Transverse colon (tissue), 4 donors: ENCODE data around the gene RSPH10B2. TPM values are rescaled to one million over a fixed set of nuclear protein-coding genes. Genes with fewer than 3 reads are reported as not detected.
"Not testable (repeated sequence)": the region's sequence is repeated elsewhere in the genome, so short reads cannot be mapped to it uniquely, and the experiment has no call there.

Experiments
- DNase-seq: peaks from one replicate; pipeline ENCODE4 v3.0.0-alpha.2; 2019
- H3K27ac ChIP-seq, 4 donors: fragments of 200-600 bp; sonication (generic); 2 replicates each; pipeline ENCODE4 v1.5.1; 2016 to 2018; ENCODE audit warnings: inconsistent platforms in 4 of 4
- H3K27me3 ChIP-seq: fragments of 200-600 bp; sonication (generic); 2 replicates; pipeline ENCODE4 v1.5.1; 2017; ENCODE audit warnings: inconsistent platforms
- H3K36me3 ChIP-seq, 4 donors: fragments of 200-600 bp; sonication (generic); 2 replicates each; pipeline ENCODE4 v1.5.1; 2017 to 2019; ENCODE audit warnings: inconsistent platforms in 4 of 4
- H3K4me1 ChIP-seq, 4 donors: fragments of 200-600 bp; sonication (generic); 2 replicates each; pipeline ENCODE4 v1.5.1; 2017 to 2020; ENCODE audit warnings: inconsistent platforms in 4 of 4
- H3K4me3 ChIP-seq, 4 donors: fragments of 200-600 bp; sonication (generic); 1 replicate in 1 of 4; 2 replicates in 3 of 4; pipeline versions ENCODE4 v1.5.1 to v1.6.1; 2017 to 2019; ENCODE audit warnings: inconsistent platforms in 4 of 4
- H3K9me3 ChIP-seq, 2 donors: fragments of 200-600 bp; sonication (generic); 2 replicates each; pipeline ENCODE4 v1.5.1; 2017 to 2019; ENCODE audit warnings: inconsistent platforms in 2 of 2
- CTCF ChIP-seq, 5 experiments: fragments of 200-600 bp in 3 of 5; fragments of 450-650 bp in 2 of 5; sonication (generic) in 3 of 5; IDR thresholded peaks; 1 replicate in 2 of 5; 2 replicates in 3 of 5; pipeline ENCODE4 v1.5.1; 2016 to 2017; ENCODE audit warnings: antibody characterized with exemption in 5 of 5, inconsistent platforms in 3 of 5, mild to moderate bottlenecking in 2 of 5, moderate library complexity in 1 of 5
- EP300 ChIP-seq: sonication (generic); formaldehyde crosslinking; IDR thresholded peaks from one replicate; pipeline ENCODE4 v1.6.1; 2017; ENCODE audit warnings: antibody characterized with exemption, low read depth
- POLR2A ChIP-seq: fragments of 450-650 bp; IDR thresholded peaks from one replicate; pipeline ENCODE4 v1.6.1; 2016; ENCODE audit warnings: antibody characterized with exemption, mild to moderate bottlenecking, moderate library complexity
- POLR2AphosphoS5 ChIP-seq, 3 donors: sonication (generic); formaldehyde crosslinking; IDR thresholded peaks; one replicate each; pipeline ENCODE4 v1.6.1; 2016; ENCODE audit warnings: antibody characterized with exemption in 3 of 3
- WGBS, 2 donors: methylation state at CpG; one replicate each; pipeline ENCODE4 v1.1.5; 2018; ENCODE audit warnings: low coverage in 1 of 2; 5-methylcytosine and 5-hydroxymethylcytosine counted together
- in situ Hi-C, 4 donors: fragments of 200-750 bp; cut with MboI; loops; one replicate each; pipeline versions ENCODE4 v1.15.0 to v1.15.1; 2017; ENCODE audit warnings: low sequenced_read_pairs in 3 of 4, low pct_ligation_motif_present in 1 of 4, low pct_unique_long_range_greater_than_20kb in 1 of 4
- intact Hi-C: fragments of 100-400 bp; cut with DNase I; formaldehyde crosslinking; loops from one replicate; pipeline ENCODE4 v1.15.1; 2023; ENCODE audit warnings: low total_unique reads
- total RNA-seq, 4 donors: library from RNA; depleted of rRNA; stranded (reverse); fragments of >200 nt; gene quantifications; one replicate each; pipeline ENCODE4 v1.1.0, GENCODE V29; 2016

Gene RSPH10B2
- total RNA-seq, 4 donors from 2014 or later: 0.68 TPM; not detected in 3

- H3K9me3 ChIP-seq: no peaks in the 10 kb centered on the region
- peaks cover 7% of the 10 kb centered on the region for H3K27me3 ChIP-seq
- DNase-seq: no peak
- H3K36me3 ChIP-seq: no peaks in the 10 kb centered on the region
- intact Hi-C loops: no loop called here
- 82 to 87% methylated on average over 2 to 3 of the region's 3 CpGs for WGBS, 2 donors
- H3K4me3 ChIP-seq: no peak overlapping the region
- TF ChIP-seq POLR2A: no peak
- TF ChIP-seq CTCF (IDR thresholded peaks at IDR 0.05): no peak
- TF ChIP-seq POLR2AphosphoS5 (IDR thresholded peaks at IDR 0.05): no peak
- no peak for TF ChIP-seq EP300
- in situ Hi-C loops: no loop called here
- no peak overlapping the region for H3K27ac ChIP-seq
- peaks cover 3 to 16% (median 10%) of the 10 kb centered on the region in 4 donors for H3K4me1 ChIP-seq
Measured at GRCh38 chr7:6727663-6728062, 26.2 kb upstream of the RSPH10B2 start.

DNA sequence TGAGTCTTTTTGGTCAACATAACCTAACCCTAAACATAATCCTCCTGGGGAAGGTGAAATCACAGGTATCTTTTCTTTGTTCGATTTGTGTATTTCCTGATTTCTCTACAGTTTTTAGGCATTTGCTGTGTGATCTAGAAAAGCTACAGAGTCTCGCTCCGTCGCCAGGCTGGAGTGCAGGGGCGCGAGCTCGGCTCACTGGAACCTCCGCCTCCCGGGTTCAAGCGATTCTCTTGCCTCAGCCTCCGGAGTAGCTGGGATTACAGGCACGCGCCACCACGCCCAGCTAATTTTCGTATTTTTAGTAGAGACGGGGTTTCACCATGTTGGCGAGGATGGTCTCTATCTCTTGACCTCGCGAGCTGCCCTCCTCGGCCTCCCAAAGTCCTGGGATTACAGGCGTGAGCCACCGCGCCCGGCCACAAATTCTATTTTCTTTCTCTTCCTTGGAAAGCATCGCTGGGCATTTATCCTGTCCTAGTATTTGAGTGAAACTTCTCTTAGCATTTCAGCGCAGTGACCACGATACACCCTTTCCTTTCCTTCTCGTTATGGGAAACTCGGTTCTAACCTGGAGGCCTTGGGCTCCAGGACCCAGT lies 24.9 kb upstream of the RSPH10B2 start:
- in situ Hi-C loops, H3K27me3 ChIP-seq, DNase-seq, intact Hi-C loops, H3K36me3 ChIP-seq, H3K9me3 ChIP-seq: not testable (repeated sequence)
- peak overlapping the region; percentile 13 to 98 (median 76) for H3K4me3 ChIP-seq
- peak overlapping the region; percentile 84 to 91 (median 88) for H3K27ac ChIP-seq
- peaks cover 3 to 16% (median 10%) of the 10 kb centered on the region in 4 donors for H3K4me1 ChIP-seq
- 76 to 80% methylated on average over 9 to 29 of the region's 29 CpGs for WGBS, 2 donors

GRCh38 chr7:6729492-6730342 lies 24.2 kb upstream of the RSPH10B2 start:
- intact Hi-C loops: no loop called here
- Histone ChIP-seq H3K27ac (peak overlapping the region; percentile 84 to 91 (median 88)), H3K4me1 (peaks cover 3 to 16% (median 10%) of the 10 kb centered on the region in 4 donors), H3K36me3 (peaks cover 0 to 11% (median under 1%) of the 10 kb centered on the region in 4 donors), H3K4me3 (peak overlapping the region; percentile 65 to 98 (median 81)), H3K27me3 (no peaks in the 10 kb centered on the region), H3K9me3 (no peaks in the 10 kb centered on the region)
- WGBS, 2 donors: 3% methylated on average over 56 of the region's 66 CpGs; no CpG with 5 or more reads in 1 of the 2 donors
- peak; percentile 63 to 76 (median 75) for TF ChIP-seq POLR2AphosphoS5 (IDR thresholded peaks at IDR 0.05)
- TF ChIP-seq CTCF (IDR thresholded peaks at IDR 0.05): peak in 3 of 5 experiments; percentile 5 to 32 (median 10)
- peak; percentile 61 for TF ChIP-seq POLR2A
- no peak for TF ChIP-seq EP300
- DNase-seq: peak; percentile 94
- in situ Hi-C loops: no loop called here

GRCh38 chr7:6730343-6730633 lies 23.6 kb upstream of the RSPH10B2 start:
- peak overlapping the region; percentile 84 to 91 (median 88) for H3K27ac ChIP-seq
- no peaks in the 10 kb centered on the region for H3K9me3 ChIP-seq
- DNase-seq: no peak
- peak overlapping the region; percentile 65 to 98 (median 81) for H3K4me3 ChIP-seq
- no peaks in the 10 kb centered on the region for H3K27me3 ChIP-seq
- TF ChIP-seq POLR2A (no peak), CTCF (IDR thresholded peaks at IDR 0.05) (no peak), EP300 (no peak), POLR2AphosphoS5 (IDR thresholded peaks at IDR 0.05) (no peak)
- H3K36me3 ChIP-seq: peaks cover 0 to 17% (median 4%) of the 10 kb centered on the region in 4 donors
- intact Hi-C loops: no loop called here
- WGBS, 2 donors: 2% methylated on average over 18 of the region's 18 CpGs; no CpG with 5 or more reads in 1 of the 2 donors
- in situ Hi-C loops: no loop called here
- H3K4me1 ChIP-seq: peaks cover 3 to 16% (median 10%) of the 10 kb centered on the region in 4 donors

- in situ Hi-C loops: not testable (repeated sequence)
Measured at GRCh38 chr7:6738415-6738814, 15.5 kb upstream of the RSPH10B2 start.

DNA sequence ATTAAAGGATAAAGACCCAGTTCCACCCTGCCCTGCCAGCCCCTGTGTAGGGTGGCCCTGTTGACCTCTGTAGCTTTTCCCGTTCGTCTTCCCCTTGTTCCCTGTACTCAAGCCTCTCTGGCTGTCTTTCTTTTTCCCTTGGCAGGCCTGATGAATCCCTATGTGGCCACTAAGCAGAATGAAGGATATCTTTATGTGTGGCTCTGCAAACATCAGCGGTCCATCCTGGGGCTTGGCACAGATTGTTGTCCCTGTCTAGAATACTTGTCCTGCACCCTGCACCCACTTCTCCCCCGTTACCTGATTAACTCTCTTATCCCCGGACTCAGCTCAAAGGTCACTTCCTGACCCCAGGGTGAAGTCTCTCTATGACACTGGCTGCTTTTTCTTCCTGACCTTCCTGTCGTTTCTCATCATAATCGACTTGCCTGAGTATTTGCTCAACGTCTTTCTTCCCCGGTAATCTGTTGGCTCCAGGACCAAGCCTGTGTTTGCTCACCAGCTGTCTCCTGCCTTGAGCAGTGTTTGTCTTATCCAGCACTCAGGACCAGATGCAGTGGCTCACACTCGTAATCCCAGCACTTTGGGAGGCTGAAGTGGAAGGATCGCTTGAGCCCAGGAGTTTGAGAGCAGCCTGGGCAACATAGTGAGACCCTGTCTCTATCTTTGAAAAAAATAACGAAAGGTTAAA lies 9.3 kb upstream of the RSPH10B2 start:
- H3K27ac ChIP-seq, intact Hi-C loops, DNase-seq, H3K4me3 ChIP-seq, H3K9me3 ChIP-seq, H3K4me1 ChIP-seq, H3K27me3 ChIP-seq, in situ Hi-C loops, H3K36me3 ChIP-seq: not testable (repeated sequence)
- 85 to 94% methylated on average over 1 to 2 of the region's 12 CpGs for WGBS, 2 donors

More at GRCh38 chr7:6738415-6738814, 15.5 kb upstream of the RSPH10B2 start:
- DNase-seq, H3K9me3 ChIP-seq, H3K4me3 ChIP-seq, H3K4me1 ChIP-seq, H3K27ac ChIP-seq, H3K27me3 ChIP-seq, intact Hi-C loops: not testable (repeated sequence)
- H3K36me3 ChIP-seq: peaks cover 0 to 37% (median 12%) of the 10 kb centered on the region in 4 donors
- WGBS, 2 donors: 100% methylated on average over 1 of the region's 11 CpGs; no CpG with 5 or more reads in 1 of the 2 donors

- H3K27ac ChIP-seq, H3K4me3 ChIP-seq, H3K4me1 ChIP-seq, H3K27me3 ChIP-seq, DNase-seq, in situ Hi-C loops, H3K36me3 ChIP-seq, intact Hi-C loops, H3K9me3 ChIP-seq: not testable (repeated sequence)
- 92% methylated on average over 7 of the region's 12 CpGs; no CpG with 5 or more reads in 1 of the 2 donors for WGBS, 2 donors
Measured at GRCh38 chr7:6749335-6749734, 4.6 kb upstream of the RSPH10B2 start.
